NCI-H1436 treated with DMSO at 0.1 percent for 48 hours (cell line): ENCODE measurements around the gene REN.

Source experiments
- DNase-seq: peaks from one replicate; lab custom pipeline; 2025; lab: John Stamatoyannopoulos, UW

The REN gene

DNA sequence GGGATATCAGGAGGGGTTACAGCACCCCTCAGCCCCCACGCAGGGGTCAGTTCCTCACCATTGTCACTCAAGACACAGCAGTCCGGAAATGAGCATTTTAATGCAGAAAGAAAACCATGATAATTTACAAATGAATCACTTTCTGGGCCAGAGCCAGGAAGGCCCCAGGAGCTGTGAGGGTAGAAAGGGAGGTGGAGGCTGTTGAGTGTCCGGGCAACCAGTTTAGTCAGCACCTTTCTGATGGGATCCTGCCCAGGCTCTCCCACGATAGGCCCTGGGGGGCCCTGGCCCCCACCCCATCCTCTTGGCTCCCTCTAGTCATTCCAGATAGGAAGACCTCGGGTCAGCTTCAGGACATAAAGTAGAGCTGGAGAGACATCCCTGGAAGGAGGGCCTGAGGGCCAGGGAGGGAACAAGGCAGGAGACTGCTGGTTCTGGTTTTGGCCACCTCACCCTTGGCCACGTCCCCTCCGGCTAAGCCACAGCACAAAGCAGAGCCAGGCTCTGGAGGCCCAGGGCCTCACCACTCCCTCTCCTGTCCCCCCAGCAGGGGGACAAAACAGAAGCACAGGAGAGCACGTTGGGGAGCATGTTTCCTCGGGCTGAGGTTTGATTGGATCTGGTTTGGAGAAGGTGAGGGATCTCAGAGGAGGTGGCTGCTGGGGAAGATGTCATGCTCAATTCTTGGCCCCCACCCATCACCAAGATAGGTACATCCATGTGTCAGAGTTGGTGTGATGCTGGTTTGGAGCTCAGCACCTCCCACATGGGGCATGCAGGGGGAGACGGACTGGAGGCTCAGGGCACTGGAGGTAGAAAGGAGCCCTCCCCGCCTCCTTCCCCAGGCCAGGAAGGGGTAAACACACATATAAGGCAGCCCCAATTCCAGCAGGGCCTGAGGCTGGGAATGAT, 34.9 kb downstream of the REN start:
- no peak for DNase-seq

DNA sequence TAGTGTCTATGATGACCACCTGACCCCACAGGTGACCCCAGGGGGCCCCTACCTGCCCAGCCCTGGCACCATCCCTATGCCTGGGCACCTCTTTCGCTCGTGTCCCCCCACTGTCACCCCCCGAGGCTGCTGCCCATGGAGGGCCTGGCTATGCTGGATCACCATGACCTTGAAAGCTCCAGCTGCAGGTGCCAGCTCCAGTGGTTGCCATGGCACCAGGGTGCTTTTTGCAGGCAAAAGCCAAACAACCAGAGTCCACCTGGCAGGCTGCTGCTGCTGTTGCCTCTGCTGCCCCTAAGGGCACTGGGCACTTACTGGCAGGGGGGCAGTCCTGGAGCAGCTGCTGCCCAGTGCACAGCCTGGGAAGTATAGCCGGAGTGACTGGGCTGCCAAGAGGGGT, 36.0 kb downstream of the REN start:
- no peak for DNase-seq

DNA sequence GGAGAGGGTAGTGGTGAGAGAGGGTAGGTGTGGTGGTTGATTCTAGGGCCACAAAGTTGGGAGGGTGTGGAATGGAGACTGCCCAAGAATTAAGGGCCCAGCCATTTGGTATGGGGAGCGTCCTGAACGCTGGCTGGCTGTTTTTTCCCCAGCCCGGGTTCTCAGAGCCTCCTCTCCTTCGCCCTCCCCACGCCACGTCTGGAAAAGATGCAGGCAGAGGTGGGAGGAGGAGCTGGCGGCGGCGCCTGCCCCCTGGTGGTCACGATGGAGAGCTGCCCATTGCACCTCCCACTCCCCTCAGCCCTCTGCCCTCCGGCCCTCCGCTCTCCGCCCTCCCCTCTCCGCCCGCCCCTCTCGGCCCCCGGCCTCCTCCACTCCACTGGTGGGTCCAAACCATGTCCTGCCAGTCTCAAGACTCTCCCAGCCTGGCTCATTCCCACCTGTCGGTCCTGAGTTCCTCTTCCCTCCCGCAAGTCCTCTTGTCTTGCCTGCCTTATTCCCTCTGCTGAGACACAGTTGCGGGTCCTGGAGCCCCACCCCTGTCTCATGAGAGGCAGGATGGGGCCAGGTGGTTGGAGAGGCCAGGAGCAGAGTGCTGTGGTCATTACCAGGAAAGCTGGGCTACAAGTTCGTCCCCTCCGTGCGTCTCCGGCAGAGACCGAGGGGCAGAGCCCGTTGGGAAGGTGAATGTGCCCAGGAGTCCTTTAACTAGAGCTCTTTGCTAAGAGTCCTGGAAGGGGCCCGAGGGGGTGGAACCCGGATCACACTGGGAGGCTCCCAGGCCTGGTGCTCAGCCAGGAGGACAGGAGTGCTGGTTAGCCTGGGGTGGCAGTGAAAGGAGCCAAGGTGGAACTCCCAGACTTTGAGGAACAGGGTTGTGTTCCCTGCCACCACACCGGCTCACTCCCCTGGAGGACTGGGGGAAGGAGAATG, 36.9 kb downstream of the REN start:
- no peak for DNase-seq

DNA sequence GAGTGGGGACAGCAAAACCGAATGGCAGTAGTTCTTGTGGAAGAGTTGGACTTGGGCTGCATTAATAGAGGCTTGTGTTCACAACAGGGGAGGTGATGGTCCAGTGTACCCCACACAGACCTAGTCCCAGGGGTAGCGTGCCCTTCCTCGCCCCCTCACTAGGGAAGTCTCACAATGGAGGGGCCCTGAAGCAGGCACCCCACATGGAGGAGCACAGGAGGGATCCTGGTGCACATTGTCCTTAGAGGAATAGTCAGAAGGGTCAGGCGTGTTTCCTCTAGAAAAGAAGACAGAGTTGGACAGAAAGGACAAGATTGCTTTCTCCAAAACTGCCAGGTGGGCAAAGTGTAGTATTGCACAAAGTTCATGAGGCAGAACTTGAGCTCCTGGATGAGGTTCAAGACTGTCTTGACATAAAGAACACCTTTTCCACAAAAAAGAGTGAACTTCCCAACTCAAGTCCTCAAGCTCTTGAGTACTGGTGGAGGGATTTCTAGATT, 37.6 kb downstream of the REN start:
- no peak for DNase-seq

DNA sequence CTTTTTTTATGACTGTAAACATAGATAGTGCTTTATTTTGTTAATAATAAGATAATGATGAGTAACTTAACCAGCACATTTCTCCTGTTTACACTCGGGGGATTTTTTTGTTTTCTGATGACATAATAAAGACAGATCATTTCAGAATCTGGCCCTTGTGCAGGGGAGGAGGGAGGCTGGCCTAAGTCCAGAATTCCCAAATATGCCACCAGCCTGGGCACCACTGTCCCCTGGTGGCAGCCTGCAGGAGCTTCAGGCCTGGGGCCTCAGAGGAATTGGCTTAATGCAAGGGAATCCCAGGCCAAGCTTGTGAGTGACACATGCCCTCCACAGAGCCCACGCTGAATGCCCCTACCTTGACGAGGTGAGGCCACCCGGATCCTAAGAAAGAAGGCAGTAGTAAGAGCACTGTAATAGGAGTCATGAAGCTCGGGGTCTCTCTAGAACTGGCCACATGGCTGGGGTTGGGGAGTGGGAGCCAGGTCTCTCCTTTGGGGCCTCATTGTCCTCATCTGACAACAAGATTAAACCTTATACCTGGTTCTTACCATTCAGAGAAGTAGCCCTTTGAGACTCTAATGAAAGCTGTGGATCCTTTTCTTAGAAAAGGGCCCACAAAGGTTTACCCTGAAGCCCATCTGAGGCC, 38.4 kb downstream of the REN start:
- DNase-seq = peak; percentile 34

DNA sequence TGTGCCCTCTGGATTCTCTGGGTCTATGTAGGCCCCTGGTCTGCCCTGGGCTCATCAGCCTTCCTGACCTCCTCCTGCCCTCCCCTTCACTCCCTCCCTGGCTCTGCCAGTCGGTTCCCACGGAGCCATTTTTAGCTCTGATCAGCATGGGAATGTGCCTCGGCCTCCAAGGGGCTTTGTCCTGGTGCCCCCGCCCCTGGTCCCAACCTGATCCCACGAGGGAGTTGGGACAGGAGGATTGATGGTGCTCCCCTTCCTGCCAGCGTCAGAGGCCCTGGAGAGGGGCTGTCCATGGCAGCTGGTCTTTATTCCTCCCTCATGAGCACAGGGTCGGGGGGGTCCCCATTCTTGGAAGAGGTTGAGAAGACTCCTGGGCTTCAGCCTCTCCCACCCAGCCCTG, 39.2 kb downstream of the REN start:
- no peak for DNase-seq

DNA sequence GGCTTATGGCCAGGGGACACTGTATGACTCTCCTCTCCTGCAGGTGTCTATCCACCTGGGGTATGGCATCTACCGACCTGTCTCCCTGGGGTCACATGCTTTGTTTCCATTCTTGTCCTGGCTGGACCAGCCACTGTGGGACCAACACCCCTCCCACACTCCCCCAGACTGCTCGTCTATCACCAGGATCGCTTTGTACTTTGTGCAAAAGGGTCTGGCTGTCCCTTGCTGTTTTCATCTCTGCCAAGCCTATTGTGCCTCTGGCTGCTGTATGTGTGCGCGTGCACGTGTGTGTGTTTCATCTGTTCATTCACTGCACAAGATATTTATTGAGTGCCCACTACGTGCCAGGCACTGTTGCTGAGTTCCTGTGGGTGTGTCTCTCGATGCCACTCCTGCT, 39.8 kb downstream of the REN start:
- no peak for DNase-seq

DNA sequence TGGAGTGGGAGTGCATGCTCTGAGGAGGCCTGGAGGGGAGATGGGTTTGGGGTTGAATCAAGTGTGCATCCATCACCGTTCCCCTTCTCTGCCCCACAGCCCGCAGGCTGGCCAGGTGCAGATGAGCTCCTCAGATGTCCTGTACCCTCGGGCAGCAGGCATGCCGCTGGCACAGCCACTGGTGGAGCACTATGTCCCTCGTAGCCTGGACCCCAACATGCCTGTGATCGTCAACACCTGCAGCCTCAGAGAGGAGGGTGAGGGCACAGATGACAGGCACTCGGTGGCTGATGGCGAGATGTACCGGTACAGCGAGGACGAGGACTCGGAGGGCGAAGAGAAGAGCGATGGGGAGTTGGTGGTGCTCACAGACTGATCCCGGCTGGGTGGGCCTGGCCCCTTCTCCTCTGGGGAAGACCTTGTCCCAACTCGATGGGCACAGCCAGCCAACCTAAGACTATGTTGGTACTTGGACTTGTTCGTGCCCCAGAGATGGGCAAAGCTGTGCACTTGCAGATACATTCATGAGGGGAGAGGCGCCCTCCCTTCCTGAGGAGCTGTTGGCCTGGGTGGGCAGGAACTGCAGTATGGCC, 40.3 kb downstream of the REN start:
- DNase-seq = no peak

DNA sequence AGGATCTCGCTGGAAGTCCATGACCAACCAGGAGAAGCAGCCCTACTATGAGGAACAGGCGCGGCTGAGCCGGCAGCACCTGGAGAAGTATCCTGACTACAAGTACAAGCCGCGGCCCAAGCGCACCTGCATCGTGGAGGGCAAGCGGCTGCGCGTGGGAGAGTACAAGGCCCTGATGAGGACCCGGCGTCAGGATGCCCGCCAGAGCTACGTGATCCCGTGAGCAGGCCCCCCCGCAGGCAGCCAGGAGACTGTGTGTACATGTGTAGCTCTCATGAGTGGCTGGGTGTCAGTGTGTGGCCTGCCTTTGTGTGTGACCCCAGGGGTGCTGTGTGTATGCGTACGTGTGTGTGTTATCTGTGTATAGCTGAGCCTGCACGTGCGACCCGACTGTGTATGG, 41.5 kb downstream of the REN start:
- DNase-seq = no peak

DNA sequence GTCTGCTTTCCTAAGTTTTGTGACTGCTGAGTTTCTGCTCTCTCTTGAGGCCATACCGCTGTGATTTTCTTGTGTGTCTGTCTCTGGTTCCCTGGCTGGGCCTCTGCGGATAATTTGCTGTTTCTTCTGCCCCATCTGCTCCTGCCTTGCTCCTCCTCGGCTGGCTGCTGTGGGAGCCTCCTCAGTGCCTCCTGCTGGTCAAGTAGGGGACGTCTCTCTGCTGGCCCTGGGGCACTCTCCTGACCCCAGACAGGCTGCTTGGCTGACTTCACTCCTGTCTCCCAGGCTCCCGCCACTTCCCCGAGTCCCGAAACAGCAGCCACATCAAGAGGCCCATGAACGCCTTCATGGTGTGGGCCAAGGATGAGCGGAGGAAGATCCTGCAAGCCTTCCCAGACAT, 42.8 kb downstream of the REN start:
- DNase-seq = no peak

DNA sequence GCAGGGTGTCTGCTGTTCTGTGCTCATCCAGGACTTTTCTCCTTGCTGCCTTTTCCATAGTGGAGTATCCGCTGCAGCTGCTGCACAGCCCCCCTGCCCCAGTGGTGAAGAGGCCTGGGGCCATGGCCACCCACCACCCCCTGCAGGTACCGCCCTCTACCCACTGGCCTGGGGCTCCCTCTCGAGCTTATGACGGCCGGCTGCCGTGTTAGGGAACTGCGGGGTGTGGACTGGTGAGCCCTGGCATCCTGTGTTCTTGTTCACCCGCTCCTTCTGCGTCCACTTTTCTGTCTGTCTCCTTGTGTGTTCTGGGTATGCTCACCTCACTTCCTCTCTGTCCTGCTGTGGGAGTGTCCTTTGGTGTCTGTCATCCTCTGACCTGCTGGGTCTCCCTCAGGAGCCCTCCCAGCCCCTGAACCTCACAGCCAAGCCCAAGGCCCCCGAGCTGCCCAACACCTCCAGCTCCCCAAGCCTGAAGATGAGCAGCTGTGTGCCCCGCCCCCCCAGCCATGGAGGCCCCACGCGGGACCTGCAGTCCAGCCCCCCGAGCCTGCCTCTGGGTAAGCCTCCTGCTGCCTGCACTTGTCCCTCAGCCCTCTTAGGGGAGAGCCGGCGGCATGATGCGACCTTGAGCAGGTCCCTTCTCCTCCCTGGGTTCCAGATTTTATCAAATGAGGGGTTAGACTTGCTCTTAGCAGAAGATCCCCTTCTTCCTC, 44.1 kb downstream of the REN start:
- no peak for DNase-seq

DNA sequence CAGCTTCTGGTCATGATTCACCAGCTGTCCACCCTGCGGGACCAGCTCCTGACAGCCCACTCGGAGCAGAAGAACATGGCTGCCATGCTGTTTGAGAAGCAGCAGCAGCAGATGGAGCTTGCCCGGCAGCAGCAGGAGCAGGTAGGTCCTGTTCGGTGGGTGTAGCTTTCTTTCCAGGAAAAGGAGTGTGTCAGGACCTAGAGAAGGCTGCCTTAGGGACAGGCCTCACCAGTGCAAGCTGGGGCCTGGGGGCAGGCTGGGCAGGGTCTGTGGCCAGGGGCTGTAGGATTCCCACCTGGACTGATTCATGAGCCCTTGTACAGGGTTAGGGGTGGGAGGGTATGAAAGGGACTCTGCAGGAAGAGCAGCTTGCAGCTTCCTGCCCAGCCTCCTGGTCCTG, 49.6 kb downstream of the REN start:
- no peak for DNase-seq

DNA sequence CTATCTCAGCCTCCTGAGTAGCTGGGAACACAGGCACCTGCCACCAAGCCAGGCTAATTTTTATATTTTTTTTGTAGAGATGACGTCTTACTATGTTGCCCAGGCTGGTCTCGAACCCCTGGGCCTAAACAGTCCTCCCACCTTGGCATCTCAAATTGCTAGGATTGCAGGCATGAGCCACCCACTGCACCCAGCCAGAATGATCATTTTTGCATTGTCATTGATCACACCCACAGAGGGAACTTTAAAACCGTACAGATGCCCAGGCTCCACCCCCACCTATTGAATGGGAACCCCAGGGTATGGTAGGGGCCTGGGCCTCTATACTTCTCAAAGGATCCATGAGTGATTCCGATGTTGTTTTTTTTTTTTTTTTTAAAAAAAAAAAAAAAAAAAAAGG, 51.0 kb downstream of the REN start:
- no peak for DNase-seq

DNA sequence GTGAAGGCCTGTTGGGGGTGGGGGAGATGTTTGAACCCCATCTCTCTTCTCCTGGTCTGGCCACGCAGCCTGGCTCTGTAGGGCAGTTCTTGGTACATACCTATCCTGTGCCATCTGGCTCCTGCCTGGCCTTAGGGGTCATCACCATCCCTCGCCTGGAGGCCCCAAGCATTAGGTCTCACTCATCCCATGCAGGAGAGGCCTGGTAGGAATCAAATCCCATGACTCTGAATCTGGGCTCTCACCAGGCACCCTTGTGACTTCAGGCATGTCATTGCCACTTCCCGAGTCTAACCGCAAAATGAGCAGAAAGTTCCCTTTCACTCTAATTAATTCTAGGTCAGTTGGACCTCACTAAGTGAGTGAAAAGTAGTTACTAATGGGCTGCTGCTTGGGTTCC, 51.5 kb downstream of the REN start:
- no peak for DNase-seq

DNA sequence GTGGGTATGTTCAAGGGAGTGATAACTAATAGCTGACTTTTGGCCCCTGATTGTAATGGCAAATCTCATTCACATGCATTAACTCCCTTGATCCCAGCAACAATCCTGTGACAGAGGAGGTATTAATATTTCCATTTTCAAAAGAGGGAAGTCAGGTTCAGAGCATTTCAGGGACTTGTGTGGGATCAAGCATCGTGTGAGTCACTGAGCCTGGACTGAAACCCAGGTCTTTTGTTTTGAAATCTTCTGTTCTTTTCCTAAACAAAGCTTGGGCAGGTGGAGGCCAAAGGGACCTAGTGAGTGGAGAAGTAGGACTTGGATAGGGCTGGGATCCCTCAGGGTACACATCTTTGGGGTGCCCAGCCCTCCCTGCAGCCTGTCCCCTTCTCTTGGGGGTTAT, 52.2 kb downstream of the REN start:
- no peak for DNase-seq

DNA sequence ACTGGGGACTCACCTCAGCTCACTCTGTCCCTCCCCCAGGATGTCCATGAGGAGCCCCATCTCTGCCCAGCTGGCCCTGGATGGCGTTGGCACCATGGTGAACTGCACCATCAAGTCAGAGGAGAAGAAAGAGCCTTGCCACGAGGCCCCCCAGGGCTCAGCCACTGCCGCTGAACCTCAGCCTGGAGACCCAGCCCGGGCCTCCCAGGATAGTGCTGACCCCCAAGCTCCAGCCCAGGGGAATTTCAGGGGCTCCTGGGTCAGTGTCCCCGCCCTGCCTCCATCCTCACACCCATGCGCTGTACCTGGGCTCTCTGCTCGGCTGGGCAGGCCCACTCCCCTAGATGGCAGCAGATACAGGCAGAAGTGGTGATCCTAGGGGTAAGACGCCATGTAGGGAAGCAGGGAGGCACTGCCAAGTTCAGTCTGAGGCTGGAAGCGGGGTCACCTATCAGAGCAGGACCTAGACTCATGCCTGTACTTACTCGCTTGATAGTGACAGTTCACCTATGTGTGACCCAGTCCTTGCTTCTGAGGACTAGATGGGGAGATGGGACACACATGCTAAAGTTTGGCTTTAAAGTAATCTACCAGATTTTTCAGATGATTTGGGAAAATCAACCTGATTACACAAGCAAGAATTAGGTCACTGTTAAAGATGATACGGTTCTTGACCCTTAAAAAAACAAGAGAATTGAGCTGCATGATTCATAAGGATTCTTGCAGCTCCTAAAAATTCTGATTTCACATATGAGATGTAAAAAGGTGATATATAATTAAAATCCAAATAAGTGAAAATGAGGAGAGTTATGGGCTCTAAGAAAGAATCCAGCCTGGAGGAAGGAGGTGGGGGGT, 53.0 kb downstream of the REN start:
- DNase-seq = no peak

DNA sequence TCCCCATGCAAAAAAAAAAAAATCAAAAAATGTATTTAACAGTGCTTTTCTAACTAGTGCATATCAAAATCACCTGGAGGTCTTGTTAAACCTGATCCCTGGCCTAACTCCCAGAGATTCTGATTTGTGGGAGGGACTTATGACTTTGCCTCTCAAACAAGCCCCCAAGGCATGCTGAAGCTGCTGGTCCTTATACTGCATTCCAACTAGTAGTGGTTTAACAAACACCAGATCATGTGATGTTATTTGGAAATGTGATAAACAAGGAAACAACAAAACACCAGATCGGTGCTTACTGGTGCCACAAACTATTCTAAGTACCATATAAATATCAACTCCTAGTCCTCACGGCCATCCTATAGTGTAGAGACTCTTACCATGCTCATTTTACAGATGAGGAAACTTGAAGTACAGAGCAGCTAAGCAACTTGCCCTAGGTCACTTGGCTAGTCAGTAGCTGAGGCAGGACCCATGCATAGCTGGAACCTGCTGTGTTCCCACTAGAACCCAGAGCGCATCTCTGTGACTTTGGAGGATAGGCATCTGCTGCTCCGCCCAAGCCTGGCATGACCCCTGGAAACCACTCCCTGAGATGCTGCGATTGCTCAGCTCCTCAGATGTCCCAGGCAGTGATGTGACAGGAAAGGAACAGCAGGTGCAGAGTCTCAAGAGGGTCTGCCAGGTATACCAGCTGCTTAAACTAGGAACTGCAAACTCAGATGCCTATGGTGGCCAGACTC, 55.1 kb downstream of the REN start:
- peak; percentile 6 for DNase-seq

DNA sequence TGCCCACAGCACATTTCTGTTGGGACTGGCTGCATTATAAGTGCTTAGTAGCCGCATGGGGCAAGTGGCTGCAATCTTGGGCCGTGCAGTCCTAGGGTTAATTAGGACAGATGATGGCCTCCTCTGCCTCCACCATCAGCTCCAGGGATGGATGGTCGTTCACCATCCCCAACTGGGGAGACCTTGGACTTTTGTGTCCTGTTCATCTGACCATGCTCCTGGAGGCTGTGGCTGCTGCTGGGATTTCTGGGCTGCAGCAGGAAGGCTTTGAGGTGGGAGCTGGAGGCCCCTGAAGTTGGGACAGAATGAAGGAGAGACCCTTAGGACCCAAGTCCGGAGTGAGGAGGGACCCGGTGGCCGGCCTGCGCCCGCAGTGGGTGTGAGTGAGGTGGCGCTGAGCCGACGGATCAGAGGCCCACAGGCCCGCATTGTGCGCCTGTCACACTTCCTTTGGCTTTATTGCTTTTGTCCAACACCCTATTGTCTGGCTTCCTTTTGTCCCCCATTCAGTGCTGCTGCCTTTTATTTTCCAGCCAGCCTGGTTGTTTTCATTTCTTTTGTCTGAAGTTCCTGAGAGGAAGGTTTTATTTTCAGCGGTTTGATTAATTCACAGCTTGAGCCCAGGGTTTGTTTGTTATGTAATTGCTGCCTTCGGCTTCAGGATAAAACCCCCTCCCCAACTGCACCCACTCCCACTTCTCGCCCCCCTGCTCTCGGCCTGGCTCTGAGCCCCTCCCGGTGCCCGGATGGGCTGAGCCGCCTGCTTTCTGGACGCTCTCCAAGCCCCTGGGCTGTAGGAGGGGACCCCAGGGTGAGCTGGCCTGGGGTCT, 57.6 kb downstream of the REN start:
- DNase-seq = peak; percentile 9

DNA sequence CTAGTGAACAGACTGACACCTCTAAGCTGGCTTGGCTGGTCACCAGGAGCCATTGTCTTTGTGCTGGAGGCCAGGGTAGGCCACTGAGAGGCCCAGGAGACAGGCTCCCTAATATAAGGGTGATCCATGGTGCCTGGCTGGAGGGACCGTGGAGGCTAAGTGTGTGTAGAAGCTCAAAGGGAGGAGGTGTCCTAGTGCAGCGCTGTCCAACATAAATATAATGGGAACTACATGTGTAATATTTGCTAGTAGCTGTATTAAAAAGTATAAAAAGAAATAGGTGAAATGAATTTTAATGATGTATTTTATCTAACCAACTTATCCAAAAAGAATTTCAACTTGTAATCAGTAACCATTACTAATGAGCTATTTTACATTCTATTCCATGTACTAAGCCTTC, 58.2 kb downstream of the REN start:
- no peak for DNase-seq
